Activated CD8-positive, alpha-beta T cell treated with anti-CD3 and anti-CD28 coated beads for 36 hours (primary cell): ENCODE results near the gene MUC22. TPM values are rescaled to one million over a fixed set of nuclear protein-coding genes. Genes with fewer than 3 reads are reported as not detected.

ENCODE experiments used
- ATAC-seq: fragments of 200-7000 bp; cut with Tn5 transposase; one replicate; pipeline ENCODE4 v1.10.0; 2021; ENCODE audit warnings: mild to moderate bottlenecking, moderate library complexity
- CTCF ChIA-PET: fragments of 350-600 bp; sonication (Branson Sonifier 250); formaldehyde crosslinking; loops from one replicate; lab custom pipeline; 2021; ENCODE audit warnings: antibody characterized with exemption; lab: Charles Lee
- POLR2A ChIA-PET: fragments of 350-600 bp; sonication (Branson Sonifier 250); formaldehyde crosslinking; loops from one replicate; lab custom pipeline; 2021; ENCODE audit warnings: antibody characterized with exemption; lab: Charles Lee
- DNase-seq: peaks from one replicate; pipeline ENCODE4 v3.0.0-alpha.2; 2020
- H3K27ac Mint-ChIP-seq: one replicate; pipeline ENCODE4 v1.8.0; 2021; ENCODE audit warnings: mild to moderate bottlenecking, mixed read lengths
- H3K27me3 Mint-ChIP-seq: one replicate; pipeline ENCODE4 v1.8.0; 2021; ENCODE audit warnings: mixed read lengths
- H3K36me3 Mint-ChIP-seq: one replicate; pipeline ENCODE4 v1.8.0; 2021; ENCODE audit warnings: low read depth, mixed read lengths
- H3K4me1 Mint-ChIP-seq: one replicate; pipeline ENCODE4 v1.8.0; 2021; ENCODE audit warnings: low read depth, mixed read lengths
- H3K4me3 Mint-ChIP-seq: one replicate; pipeline ENCODE4 v1.8.0; 2021; ENCODE audit warnings: mild to moderate bottlenecking, moderate library complexity, mixed read lengths
- H3K9me3 Mint-ChIP-seq: one replicate; pipeline ENCODE4 v1.8.0; 2021; ENCODE audit warnings: mixed read lengths
- intact Hi-C: fragments of 100-400 bp; cut with micrococcal nuclease; formaldehyde crosslinking; loops from one replicate; pipeline ENCODE4 v1.10.0; 2022
- total RNA-seq, 2 experiments: library from RNA; stranded (reverse); gene quantifications; one replicate each; pipeline ENCODE4 v1.2.3, GENCODE V29; 2021
- TF ChIP-seq, protein P1 (sequence below): fragments of 200-600 bp; IDR thresholded peaks from one replicate; pipeline ENCODE4 v1.8.0; 2022; ENCODE audit warnings: antibody characterized with exemption, mild to moderate bottlenecking

Gene MUC22
- total RNA-seq, 2 experiments from 2014 or later: not detected

DNA sequence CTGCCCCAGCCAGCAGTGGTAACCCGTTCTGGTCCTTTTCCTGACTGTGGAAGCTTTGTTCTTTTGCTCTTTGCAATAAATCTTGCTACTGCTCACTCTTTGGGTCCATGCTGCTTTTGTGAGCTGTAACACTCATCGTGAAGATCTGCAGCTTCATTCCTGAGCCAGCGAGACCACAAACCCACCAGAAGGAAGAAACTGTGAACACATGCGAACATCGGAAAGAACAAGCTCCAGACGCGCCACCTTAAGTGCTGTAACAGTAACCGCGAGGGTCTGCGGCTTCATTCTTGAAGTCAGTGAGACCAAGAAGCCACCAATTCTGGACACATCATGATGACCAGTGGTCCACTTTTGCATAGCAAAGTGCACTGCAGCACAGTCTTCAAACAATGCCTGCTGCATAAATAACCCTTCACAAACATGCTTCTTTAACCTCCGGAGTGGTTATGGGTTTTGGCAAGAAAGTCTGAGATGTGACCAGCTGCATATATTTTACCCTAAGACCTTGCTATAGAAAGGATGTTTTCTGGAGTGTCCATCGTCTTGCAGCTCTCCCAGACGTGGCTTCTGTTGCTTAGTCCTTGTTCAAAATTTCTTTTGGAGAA lies 8.9 kb upstream of the MUC22 start:
- ChIA-PET CTCF (interaction anchor here (1.0 kb wide), 1 partner anchor 10 kb away, joined by 3 read pairs; no protein-coding TSS in a partner anchor), POLR2A (no interaction called here)
- ATAC-seq: no peak
- peaks cover 4% of the 10 kb centered on the region for H3K27me3 Mint-ChIP-seq
- intact Hi-C loops: no loop called here
- no peak overlapping the region for H3K4me3 Mint-ChIP-seq
- H3K36me3 Mint-ChIP-seq: no peaks in the 10 kb centered on the region
- TF ChIP-seq, protein P1, sequence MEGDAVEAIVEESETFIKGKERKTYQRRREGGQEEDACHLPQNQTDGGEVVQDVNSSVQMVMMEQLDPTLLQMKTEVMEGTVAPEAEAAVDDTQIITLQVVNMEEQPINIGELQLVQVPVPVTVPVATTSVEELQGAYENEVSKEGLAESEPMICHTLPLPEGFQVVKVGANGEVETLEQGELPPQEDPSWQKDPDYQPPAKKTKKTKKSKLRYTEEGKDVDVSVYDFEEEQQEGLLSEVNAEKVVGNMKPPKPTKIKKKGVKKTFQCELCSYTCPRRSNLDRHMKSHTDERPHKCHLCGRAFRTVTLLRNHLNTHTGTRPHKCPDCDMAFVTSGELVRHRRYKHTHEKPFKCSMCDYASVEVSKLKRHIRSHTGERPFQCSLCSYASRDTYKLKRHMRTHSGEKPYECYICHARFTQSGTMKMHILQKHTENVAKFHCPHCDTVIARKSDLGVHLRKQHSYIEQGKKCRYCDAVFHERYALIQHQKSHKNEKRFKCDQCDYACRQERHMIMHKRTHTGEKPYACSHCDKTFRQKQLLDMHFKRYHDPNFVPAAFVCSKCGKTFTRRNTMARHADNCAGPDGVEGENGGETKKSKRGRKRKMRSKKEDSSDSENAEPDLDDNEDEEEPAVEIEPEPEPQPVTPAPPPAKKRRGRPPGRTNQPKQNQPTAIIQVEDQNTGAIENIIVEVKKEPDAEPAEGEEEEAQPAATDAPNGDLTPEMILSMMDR: no peak
- no peak for DNase-seq
- H3K4me1 Mint-ChIP-seq: peaks cover 8% of the 10 kb centered on the region
- H3K9me3 Mint-ChIP-seq: no peaks in the 10 kb centered on the region
- H3K27ac Mint-ChIP-seq: no peak overlapping the region

DNA sequence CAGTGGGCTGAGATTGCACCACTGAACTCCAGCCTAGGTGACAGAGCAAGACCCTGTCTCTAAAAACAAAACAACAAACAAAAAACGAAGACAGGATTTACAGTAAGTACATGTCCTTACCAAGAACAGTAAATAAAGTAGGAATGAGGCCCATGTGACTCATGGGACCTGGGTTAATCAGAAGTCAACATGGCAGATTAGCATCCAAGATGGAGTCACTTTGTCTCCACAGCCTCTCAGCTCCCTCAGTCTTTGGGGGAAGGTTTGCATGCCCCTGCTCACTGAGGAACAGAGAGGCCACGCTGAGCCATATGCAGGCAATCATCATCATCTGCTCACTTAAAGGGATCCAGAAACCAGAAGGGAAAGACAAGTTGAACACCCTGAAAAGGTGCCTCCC lies 7.8 kb upstream of the MUC22 start:
- Mint-ChIP-seq H3K9me3 (no peaks in the 10 kb centered on the region), H3K27ac (no peak overlapping the region), H3K4me3 (no peak overlapping the region), H3K36me3 (no peaks in the 10 kb centered on the region), H3K4me1 (peaks cover 8% of the 10 kb centered on the region), H3K27me3 (peaks cover 7% of the 10 kb centered on the region)
- no peak for DNase-seq
- no peak for ATAC-seq
- intact Hi-C loops: no loop called here
- TF ChIP-seq, protein P1: no peak
- CTCF ChIA-PET: interaction anchor here (1.0 to 2.6 kb wide), 2 partner anchors 85 to 87 kb away, joined by 3 to 7 read pairs; no protein-coding TSS in a partner anchor
- POLR2A ChIA-PET: no interaction called here

DNA sequence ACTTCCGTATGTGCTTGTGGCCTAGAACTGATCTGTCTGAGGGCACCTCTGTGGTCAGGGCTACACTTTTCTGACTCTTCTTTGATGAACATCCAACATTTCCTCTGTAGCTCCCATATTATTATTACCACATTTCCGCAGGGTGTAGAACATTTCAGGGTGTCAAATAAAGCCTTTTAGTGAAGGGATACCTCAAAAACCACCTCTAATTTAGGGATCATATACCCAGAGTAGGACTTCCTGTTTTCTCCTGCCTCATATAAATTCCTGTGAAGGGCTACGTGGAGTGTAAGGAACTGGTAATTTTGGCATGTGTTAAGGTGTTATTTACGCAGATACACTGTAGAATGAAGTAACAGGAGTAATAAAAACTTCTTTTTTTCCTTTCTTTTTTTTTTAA lies 5.5 kb upstream of the MUC22 start:
- intact Hi-C loops: no loop called here
- CTCF ChIA-PET: interaction anchor here (1.5 to 2.6 kb wide), 2 partner anchors 82 kb away, joined by 4 to 7 read pairs; no protein-coding TSS in a partner anchor
- no peaks in the 10 kb centered on the region for H3K36me3 Mint-ChIP-seq
- TF ChIP-seq, protein P1: no peak
- peaks cover 8% of the 10 kb centered on the region for H3K4me1 Mint-ChIP-seq
- H3K4me3 Mint-ChIP-seq: no peak overlapping the region
- POLR2A ChIA-PET: no interaction called here
- DNase-seq (no peak), ATAC-seq (no peak)
- H3K27ac Mint-ChIP-seq: no peak overlapping the region
- H3K9me3 Mint-ChIP-seq: no peaks in the 10 kb centered on the region
- peaks cover 15% of the 10 kb centered on the region for H3K27me3 Mint-ChIP-seq

DNA sequence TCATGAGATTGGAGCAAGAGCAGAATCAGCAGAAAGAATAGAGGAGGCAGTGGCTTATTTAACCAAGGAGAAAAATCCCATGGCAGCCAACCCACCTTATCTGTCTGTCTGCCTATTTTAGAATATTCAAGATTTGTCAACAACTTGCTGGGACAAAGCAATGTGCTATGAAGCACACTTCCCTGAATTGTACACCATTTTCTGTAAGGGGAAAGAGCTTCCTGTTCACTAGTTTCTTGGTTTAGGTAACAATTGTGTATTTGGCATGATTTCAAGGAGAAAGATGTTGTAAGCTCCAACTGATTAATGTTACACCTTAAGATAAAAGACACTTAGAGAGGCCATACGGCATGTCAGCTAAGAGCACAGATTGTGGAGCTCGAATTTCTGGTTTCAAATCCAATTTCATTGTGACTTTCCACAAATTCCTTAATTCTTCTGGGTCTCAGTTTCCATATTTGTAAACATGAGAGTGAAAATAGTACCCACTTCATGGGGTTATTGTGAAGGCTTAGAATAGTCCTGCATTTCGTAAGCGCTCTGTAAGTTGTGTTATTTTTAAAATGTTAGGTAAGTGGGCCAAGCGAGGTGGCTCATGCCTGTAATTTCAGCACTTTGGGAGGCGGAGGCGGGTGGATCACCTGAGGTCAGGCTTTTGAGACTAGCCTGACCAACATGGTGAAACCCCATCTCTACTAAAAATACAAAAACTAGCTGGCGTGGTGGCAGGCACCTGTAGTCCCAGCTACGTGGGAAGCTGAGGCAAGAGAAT lies 4.8 kb upstream of the MUC22 start:
- Mint-ChIP-seq H3K27me3 (peaks cover 20% of the 10 kb centered on the region), H3K9me3 (no peaks in the 10 kb centered on the region), H3K36me3 (no peaks in the 10 kb centered on the region), H3K4me3 (no peak overlapping the region), H3K27ac (no peak overlapping the region), H3K4me1 (peaks cover 10% of the 10 kb centered on the region)
- ChIA-PET POLR2A (no interaction called here), CTCF (interaction anchor here (1.5 kb wide), 1 partner anchor 82 kb away, joined by 4 read pairs; no protein-coding TSS in a partner anchor)
- TF ChIP-seq, protein P1: no peak
- intact Hi-C loops: no loop called here
- DNase-seq (no peak), ATAC-seq (no peak)

DNA sequence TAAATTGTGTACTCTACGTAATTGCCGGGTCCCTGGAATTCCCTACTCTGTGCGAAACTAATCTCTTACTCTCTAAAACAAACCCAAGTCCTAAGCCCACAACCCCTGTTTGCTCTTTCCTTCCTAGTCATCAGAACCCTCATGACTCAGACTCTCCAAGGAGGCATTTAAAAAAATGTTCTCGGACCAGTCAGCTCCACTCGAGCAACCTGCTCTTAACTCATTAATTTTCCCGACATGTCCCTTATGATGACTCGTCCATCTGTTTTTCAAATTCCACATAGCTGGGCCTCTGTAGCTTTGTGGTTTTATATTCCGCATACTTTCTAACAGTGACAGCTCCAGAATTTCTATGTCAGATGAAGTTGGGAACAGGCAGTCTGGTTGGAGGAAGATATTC lies 2.6 kb upstream of the MUC22 start:
- H3K4me3 Mint-ChIP-seq: no peak overlapping the region
- peaks cover 24% of the 10 kb centered on the region for H3K27me3 Mint-ChIP-seq
- no peaks in the 10 kb centered on the region for H3K36me3 Mint-ChIP-seq
- H3K4me1 Mint-ChIP-seq: peaks cover 14% of the 10 kb centered on the region
- TF ChIP-seq, protein P1: no peak
- no peaks in the 10 kb centered on the region for H3K9me3 Mint-ChIP-seq
- CTCF ChIA-PET: interaction anchor here (1.0 kb wide), 1 partner anchor 8 kb away, joined by 3 read pairs; no protein-coding TSS in a partner anchor
- ATAC-seq: no peak
- H3K27ac Mint-ChIP-seq: no peak overlapping the region
- POLR2A ChIA-PET: no interaction called here
- intact Hi-C loops: no loop called here
- no peak for DNase-seq
